HG03025 (cell line): Measurements from ENCODE around the gene GNPNAT1.
"Not testable (repeated sequence)": the region's sequence is repeated elsewhere in the genome, so short reads cannot be mapped to it uniquely, and the experiment has no call there.

Experiments
- ATAC-seq: cut with Tn5 transposase; IDR thresholded peaks from one replicate; pipeline ENCODE4 v1.9.1; 2021; ENCODE audit warnings: mild to moderate bottlenecking, moderate library complexity; ENCODE audit not compliant: unreplicated experiment, low FRiP score

The GNPNAT1 gene

DNA sequence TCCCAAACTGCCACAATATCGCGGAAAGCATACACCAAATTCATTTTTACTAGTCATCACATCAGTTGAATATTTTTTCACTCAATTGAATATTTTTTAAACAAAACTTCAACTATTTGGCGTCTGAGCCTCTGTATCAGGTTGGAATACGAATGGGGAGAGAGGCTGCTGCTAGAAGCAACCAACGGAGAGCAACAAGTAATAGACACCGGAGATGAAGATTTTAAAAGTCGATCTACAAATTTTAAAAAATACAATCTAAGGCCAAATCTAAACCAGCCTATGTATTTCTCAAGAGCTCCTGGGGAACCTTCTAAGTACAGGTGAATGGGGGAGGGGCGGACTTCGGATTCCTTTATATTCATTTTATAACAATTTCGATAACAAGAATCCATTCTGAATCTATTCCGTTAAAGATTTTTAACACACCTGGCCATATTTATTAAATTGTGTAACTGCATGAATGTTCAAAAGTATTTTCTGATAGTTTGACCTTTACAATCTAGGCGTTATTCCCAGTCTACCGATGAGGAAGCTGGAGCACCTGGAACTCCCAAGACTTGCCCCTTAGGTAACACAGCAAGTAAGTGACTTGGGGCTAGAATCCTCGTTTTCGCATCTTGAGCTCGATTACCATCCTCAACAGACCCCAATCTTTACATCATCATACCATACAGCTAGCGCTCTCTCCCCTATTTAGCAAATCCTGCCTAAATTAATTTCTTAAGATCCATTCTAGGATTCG is 1.2 kb downstream of the GNPNAT1 start:
- no peak for ATAC-seq

- ATAC-seq = no peak
These were observed 2.3 kb downstream of the GNPNAT1 start for GRCh38 chr14:52789118-52789517.

DNA sequence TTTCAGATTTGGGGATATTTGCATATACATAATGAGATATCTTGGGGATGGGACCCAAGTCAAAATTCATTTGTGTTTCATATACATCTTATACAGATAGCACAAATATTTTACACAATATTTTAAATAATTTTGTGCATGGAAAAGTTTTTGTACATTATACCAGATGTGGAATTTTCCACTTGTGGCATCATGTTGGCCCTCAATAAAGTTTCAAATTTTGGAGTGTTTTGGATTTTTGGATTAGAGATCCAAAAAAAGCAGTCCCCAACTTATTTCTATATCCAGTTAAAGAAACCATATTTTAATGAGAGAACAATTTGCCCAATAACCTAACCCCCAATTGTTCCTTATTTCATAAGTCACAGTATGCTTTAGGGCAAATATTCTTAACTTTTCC is 4.5 kb downstream of the GNPNAT1 start:
- no peak for ATAC-seq

- ATAC-seq = no peak
These were observed 8.2 kb downstream of the GNPNAT1 start for GRCh38 chr14:52783206-52783605.

DNA sequence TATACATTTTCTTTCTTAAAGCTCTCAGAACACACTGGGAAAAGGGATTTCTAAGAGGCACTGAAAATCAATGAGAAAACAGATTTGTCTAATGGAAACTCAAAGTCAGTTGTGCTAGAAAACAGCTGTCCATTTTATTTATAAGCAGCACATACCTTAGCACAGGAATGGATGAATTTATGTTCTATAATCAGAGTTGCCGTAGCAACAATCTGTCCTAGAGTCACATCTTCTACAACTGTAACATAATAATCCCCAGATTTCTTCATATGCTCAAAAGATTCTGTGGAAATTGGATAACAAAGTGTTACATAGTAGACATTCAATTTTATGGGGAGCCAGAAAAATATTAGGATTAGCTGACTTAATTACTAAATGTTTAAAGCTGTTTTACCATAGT is 9.8 kb downstream of the GNPNAT1 start:
- ATAC-seq = no peak

GRCh38 chr14:52780893-52781292 is 10.5 kb downstream of the GNPNAT1 start:
- no peak for ATAC-seq

GRCh38 chr14:52778702-52779101 is 12.7 kb downstream of the GNPNAT1 start:
- ATAC-seq = no peak

DNA sequence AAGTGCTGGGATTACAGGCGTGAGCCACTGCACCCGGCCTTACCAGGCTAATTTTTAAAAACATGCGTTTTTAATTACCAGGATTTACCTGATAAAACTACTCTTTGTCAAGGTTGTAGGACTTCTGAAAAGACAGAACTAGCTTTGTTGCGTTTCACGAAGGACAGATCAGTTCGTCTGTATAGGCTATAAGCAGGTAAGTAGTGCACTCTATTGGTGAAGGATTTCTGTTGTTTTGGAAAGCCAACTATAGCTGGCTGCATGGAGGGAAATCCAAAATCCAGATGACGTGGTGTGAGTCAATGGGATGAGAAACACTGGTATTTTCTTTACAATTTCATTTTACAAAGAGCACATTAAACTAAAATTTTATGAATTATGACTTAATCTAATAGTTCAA is 14.6 kb downstream of the GNPNAT1 start:
- no peak for ATAC-seq

DNA sequence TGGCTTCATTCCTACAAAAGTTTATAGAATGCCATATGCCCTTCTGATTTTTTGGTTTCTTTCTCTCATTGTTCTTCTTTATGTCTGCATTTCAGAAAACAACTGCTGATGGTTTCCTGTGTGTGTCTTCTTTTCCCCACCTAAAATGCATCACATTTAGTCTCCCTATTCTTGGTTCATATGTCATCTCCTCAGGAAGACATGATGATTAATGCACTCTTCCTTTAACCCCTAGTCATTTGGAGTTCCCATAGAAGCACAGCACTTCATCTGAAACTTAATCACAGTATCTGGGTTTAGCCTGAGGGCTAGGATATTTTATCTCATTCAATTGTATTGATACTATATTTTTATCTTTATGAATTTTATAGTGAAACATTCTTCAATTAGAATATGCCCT is 21.5 kb downstream of the GNPNAT1 start:
- no peak for ATAC-seq

GRCh38 chr14:52767058-52767833 is 24.2 kb downstream of the GNPNAT1 start:
- ATAC-seq = no peak

DNA sequence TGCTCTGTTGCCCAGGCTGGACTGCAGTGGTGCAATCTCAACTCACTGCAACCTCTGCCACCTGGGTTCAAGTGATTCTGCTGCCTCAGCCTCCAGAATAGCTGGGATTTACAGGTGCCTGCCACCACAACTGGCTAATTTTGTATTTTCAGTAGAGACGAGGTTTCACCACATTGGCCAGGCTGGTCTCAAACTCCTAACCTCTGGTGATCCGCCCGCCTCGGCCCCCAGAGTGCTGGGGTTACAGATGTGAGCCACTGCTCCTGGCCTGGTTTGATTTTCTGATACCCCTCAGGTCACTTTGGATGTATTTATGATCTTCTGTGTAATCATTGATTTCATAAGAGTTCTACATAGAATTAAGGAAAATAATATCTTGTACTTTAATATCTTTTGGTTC is 28.5 kb downstream of the GNPNAT1 start:
- not testable (repeated sequence) for ATAC-seq

DNA sequence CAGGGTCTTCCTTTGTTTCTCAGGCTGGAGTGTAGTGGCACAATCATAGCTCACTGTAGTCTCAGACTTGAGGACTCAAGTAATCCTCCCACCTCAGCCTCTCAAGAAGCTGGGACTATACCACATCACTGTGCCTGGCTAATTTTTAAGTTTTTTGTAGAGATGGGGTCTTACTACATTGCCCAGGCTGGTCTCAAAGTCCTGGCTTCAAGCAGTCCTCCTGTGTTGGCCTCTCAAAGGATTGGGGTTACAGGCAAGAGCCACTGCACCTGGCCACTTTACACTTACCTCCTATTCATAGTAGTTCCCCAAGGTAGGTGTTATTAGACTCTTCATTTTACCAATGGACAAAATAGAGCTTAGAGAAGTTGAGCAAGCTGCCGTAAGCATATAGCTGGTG is 32.3 kb downstream of the GNPNAT1 start:
- ATAC-seq = no peak

GRCh38 chr14:52755607-52756316 is 35.6 kb downstream of the GNPNAT1 start:
- no peak for ATAC-seq

- no peak for ATAC-seq
These were observed 42.6 kb downstream of the GNPNAT1 start for GRCh38 chr14:52748647-52749292.

DNA sequence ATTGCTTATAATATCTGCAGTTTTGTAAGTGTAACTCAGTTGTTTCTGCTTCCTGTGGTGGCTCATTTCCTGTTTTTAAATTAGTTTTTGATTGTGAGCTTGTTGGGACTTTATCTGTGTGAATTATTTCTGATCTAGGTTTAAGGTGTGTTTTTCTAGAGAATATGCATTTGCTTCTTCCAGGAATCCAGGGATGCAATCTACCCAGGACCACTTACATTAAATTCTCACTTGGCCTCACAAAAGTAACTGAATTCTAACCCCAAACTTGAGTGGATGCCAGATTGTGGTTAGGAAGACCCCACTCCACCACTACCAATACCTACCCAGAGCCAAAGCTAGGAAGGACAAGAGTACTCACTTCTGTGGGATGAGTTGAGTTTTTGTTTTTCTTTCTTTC is 49.5 kb downstream of the GNPNAT1 start:
- no peak for ATAC-seq

GRCh38 chr14:52740751-52741150 is 50.7 kb downstream of the GNPNAT1 start:
- ATAC-seq = no peak

- no peak for ATAC-seq
These were observed 53.0 kb downstream of the GNPNAT1 start for GRCh38 chr14:52738409-52738808.

DNA sequence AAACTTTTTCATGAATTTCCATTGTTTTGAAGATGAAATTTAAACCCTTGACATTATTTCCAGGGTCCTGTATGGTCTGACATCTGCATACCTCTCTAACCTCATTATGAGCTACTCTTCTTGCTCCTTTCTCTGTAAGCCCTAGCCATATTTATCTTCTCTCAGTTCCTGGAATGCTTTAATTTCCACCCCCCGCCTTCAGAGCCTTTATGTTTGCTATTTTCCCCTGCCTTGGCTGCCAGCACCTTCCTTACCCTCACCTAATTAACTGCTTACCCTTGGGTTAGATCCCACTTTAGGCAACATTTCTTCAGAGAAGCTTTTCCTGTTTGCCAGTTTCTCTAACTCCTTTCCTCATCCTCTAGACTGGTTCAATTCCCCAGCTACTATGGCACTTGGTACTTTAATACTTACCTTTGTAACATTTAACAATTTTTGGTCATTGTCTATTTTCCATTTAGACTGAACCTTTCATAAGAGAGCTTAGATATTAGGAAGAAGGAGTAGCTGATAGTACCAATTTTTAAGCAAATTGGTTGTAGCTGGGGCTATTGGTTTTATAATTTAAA is 55.4 kb downstream of the GNPNAT1 start:
- ATAC-seq = no peak

GRCh38 chr14:52733824-52734223 is 57.6 kb downstream of the GNPNAT1 start:
- ATAC-seq = no peak

DNA sequence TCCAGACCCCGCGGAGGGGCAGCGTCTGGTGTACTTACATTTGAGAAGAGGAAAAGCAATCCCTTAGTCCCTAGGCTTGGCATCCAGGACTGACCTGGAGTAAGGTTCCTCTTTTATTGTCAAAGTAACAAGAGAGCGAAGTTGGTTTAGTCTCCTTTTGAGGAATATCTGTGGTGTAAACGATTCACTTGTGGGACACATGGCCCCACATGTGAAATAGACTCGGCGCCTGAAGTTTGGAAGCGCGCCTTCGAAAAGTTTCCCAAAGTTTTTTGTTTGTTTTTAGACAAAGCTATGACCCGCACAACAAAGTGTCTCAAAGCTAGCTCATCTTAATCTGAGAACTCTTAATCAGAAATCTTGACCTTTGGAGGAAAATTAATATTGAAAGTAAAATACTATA is 60.7 kb downstream of the GNPNAT1 start:
- no peak for ATAC-seq
